ENCODE data around the gene SDK2. TPM values are rescaled to one million over a fixed set of nuclear protein-coding genes. Genes with fewer than 3 reads are reported as not detected.

SDK2 gene
- total RNA-seq, 1 experiment from 2014 or later = not detected

GRCh38 chr17:73624496-73624988, 19.7 kb downstream of the SDK2 start:
- Histone ChIP-seq H2AFZ (ENCODE audit: low read length) (no peak overlapping the region), H3K9me3 (ENCODE audit: low read length) (no peaks in the 10 kb centered on the region), H3K27ac (ENCODE audit: low read length) (no peak overlapping the region), H3K4me2 (ENCODE audit: low read depth, low read length, poor library complexity, severe bottlenecking) (no peak overlapping the region), H3K4me1 (ENCODE audit: low read length) (no peaks in the 10 kb centered on the region), H3K27me3 (ENCODE audit: low read length) (no peaks in the 10 kb centered on the region), H3K4me3 (ENCODE audit: low read length) (no peak overlapping the region), H3K79me2 (ENCODE audit: low read length) (no peaks in the 10 kb centered on the region), H3K9me2 (replicated peaks; ENCODE audit: insufficient read depth, low read length) (no peaks in the 10 kb centered on the region), H4K20me1 (ENCODE audit: insufficient read depth, low read depth, low read length) (no peaks in the 10 kb centered on the region), H3K36me3 (ENCODE audit: insufficient read depth, low read length) (no peaks in the 10 kb centered on the region), H3K9ac (ENCODE audit: low read length) (no peak overlapping the region)
- no peak for DNase-seq

DNA sequence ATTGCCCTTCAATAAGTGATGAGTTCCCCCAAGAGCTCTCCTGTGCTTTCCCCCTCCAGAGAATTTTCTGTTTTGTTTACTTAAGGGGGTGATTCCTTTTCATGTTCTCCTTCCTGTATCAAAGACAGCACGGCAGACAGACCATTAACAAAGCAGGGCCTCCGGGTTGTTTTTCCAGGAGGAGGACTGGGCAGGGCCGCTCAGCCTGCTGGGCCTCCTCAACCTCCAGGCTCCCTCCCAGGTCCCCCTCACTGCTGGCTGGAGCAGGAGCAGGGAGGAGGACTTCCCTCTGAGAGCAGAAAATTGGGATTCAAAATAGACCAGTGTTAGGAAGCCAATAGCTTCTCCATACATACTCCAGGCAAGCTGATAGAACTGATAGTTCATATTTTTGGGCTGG, 20.4 kb downstream of the SDK2 start:
- DNase-seq = no peak
- H3K4me3 ChIP-seq (ENCODE audit: low read length) = no peak overlapping the region
- H3K27me3 ChIP-seq (ENCODE audit: low read length) = no peaks in the 10 kb centered on the region
- H3K27ac ChIP-seq (ENCODE audit: low read length) = no peak overlapping the region
- no peaks in the 10 kb centered on the region for H3K36me3 ChIP-seq (ENCODE audit: insufficient read depth, low read length)
- H4K20me1 ChIP-seq (ENCODE audit: insufficient read depth, low read depth, low read length) = no peaks in the 10 kb centered on the region
- H3K9me3 ChIP-seq (ENCODE audit: low read length) = no peaks in the 10 kb centered on the region
- no peaks in the 10 kb centered on the region for H3K79me2 ChIP-seq (ENCODE audit: low read length)
- H3K9me2 ChIP-seq (replicated peaks; ENCODE audit: insufficient read depth, low read length) = no peaks in the 10 kb centered on the region
- no peaks in the 10 kb centered on the region for H3K4me1 ChIP-seq (ENCODE audit: low read length)
- H2AFZ ChIP-seq (ENCODE audit: low read length) = no peak overlapping the region
- no peak overlapping the region for H3K4me2 ChIP-seq (ENCODE audit: low read depth, low read length, poor library complexity, severe bottlenecking)
- no peak overlapping the region for H3K9ac ChIP-seq (ENCODE audit: low read length)

DNA sequence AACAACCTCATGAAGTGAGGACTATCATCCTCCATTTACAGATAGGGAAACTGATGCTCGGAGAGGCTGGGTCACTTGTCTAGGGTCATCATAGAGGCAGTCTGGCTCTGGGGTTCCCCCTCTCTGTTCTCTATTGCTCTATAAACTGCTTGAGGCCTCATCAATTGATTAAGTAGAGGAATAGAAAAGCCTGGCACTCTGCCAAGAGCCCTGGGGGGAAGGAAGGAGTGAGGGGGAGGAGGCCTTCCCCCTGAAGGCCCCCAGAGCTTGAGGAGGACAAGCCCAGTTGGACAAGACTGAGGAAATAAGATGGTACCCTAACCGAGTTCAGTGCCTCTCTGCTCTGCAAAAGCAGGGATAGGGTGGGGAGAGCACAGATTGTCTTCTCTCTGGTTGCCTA, 21.0 kb downstream of the SDK2 start:
- Histone ChIP-seq H3K9me3 (ENCODE audit: low read length) (no peaks in the 10 kb centered on the region), H3K79me2 (ENCODE audit: low read length) (no peaks in the 10 kb centered on the region), H3K4me3 (ENCODE audit: low read length) (no peak overlapping the region), H3K9me2 (replicated peaks; ENCODE audit: insufficient read depth, low read length) (no peaks in the 10 kb centered on the region), H3K27me3 (ENCODE audit: low read length) (no peaks in the 10 kb centered on the region), H2AFZ (ENCODE audit: low read length) (no peak overlapping the region), H3K4me2 (ENCODE audit: low read depth, low read length, poor library complexity, severe bottlenecking) (no peak overlapping the region), H3K4me1 (ENCODE audit: low read length) (no peaks in the 10 kb centered on the region), H3K27ac (ENCODE audit: low read length) (no peak overlapping the region), H3K9ac (ENCODE audit: low read length) (no peak overlapping the region), H3K36me3 (ENCODE audit: insufficient read depth, low read length) (no peaks in the 10 kb centered on the region), H4K20me1 (ENCODE audit: insufficient read depth, low read depth, low read length) (no peaks in the 10 kb centered on the region)
- no peak for DNase-seq

DNA sequence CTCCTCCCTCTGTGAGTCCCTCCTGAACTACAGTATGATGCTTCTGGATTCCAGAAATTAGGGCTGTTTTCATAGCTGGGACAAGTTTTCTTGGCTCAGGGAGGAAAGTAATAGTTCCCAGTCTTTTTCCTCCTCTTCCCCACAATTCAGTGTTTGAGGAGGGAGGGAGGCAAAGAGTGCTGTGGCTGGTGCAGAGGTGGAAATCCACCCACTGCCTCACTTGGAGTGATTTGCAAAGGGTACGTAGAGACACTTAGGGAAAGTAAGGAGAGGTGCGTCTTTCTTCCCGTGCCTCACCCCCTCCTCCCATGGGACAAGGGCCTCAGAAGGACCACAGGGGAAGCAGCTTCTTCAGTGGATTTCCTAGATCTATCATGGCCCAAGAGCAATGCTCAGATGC, 21.9 kb downstream of the SDK2 start:
- Histone ChIP-seq H3K4me3 (ENCODE audit: low read length) (no peak overlapping the region), H3K4me2 (ENCODE audit: low read depth, low read length, poor library complexity, severe bottlenecking) (no peak overlapping the region), H3K36me3 (ENCODE audit: insufficient read depth, low read length) (no peaks in the 10 kb centered on the region), H4K20me1 (ENCODE audit: insufficient read depth, low read depth, low read length) (no peaks in the 10 kb centered on the region), H3K27me3 (ENCODE audit: low read length) (no peaks in the 10 kb centered on the region), H3K27ac (ENCODE audit: low read length) (no peak overlapping the region), H3K9me2 (replicated peaks; ENCODE audit: insufficient read depth, low read length) (no peaks in the 10 kb centered on the region), H3K79me2 (ENCODE audit: low read length) (no peaks in the 10 kb centered on the region), H3K9ac (ENCODE audit: low read length) (no peak overlapping the region), H3K4me1 (ENCODE audit: low read length) (no peaks in the 10 kb centered on the region), H3K9me3 (ENCODE audit: low read length) (no peaks in the 10 kb centered on the region), H2AFZ (ENCODE audit: low read length) (no peak overlapping the region)
- DNase-seq = no peak

GRCh38 chr17:73621685-73622084, 22.6 kb downstream of the SDK2 start:
- Histone ChIP-seq H3K36me3 (ENCODE audit: insufficient read depth, low read length) (no peaks in the 10 kb centered on the region), H3K79me2 (ENCODE audit: low read length) (no peaks in the 10 kb centered on the region), H4K20me1 (ENCODE audit: insufficient read depth, low read depth, low read length) (no peaks in the 10 kb centered on the region), H3K27me3 (ENCODE audit: low read length) (no peaks in the 10 kb centered on the region), H3K4me1 (ENCODE audit: low read length) (no peaks in the 10 kb centered on the region), H3K4me2 (ENCODE audit: low read depth, low read length, poor library complexity, severe bottlenecking) (no peak overlapping the region), H2AFZ (ENCODE audit: low read length) (no peak overlapping the region), H3K9me3 (ENCODE audit: low read length) (no peaks in the 10 kb centered on the region), H3K9ac (ENCODE audit: low read length) (no peak overlapping the region), H3K9me2 (replicated peaks; ENCODE audit: insufficient read depth, low read length) (no peaks in the 10 kb centered on the region), H3K27ac (ENCODE audit: low read length) (no peak overlapping the region), H3K4me3 (ENCODE audit: low read length) (no peak overlapping the region)
- no peak for DNase-seq

GRCh38 chr17:73620414-73620813, 23.8 kb downstream of the SDK2 start:
- H3K4me2 ChIP-seq (ENCODE audit: low read depth, low read length, poor library complexity, severe bottlenecking) = no peak overlapping the region
- no peaks in the 10 kb centered on the region for H4K20me1 ChIP-seq (ENCODE audit: insufficient read depth, low read depth, low read length)
- no peaks in the 10 kb centered on the region for H3K4me1 ChIP-seq (ENCODE audit: low read length)
- H3K79me2 ChIP-seq (ENCODE audit: low read length) = no peaks in the 10 kb centered on the region
- DNase-seq = no peak
- no peaks in the 10 kb centered on the region for H3K36me3 ChIP-seq (ENCODE audit: insufficient read depth, low read length)
- no peak overlapping the region for H3K4me3 ChIP-seq (ENCODE audit: low read length)
- no peaks in the 10 kb centered on the region for H3K9me3 ChIP-seq (ENCODE audit: low read length)
- H2AFZ ChIP-seq (ENCODE audit: low read length) = no peak overlapping the region
- H3K27ac ChIP-seq (ENCODE audit: low read length) = no peak overlapping the region
- H3K9me2 ChIP-seq (replicated peaks; ENCODE audit: insufficient read depth, low read length) = no peaks in the 10 kb centered on the region
- no peaks in the 10 kb centered on the region for H3K27me3 ChIP-seq (ENCODE audit: low read length)
- H3K9ac ChIP-seq (ENCODE audit: low read length) = no peak overlapping the region

DNA sequence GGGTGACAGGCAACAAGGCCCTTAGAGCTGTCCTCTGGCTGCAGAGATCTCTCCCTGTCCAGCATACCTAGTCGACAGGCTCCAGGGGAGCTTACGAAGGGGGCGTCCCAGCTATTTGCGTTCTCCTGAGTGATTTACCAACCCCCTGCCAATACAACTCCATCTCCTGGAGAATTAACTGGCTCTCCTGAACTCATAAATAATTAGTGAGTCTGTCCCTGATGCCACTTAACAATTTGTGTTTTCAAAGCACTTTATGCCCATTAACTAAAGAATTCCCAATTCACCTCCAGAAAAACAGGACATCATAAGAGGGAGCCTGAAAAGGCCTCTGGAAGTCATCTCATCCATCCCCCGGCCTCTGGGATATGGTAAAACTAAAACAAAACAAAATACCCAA, 26.7 kb downstream of the SDK2 start:
- Histone ChIP-seq H3K9ac (ENCODE audit: low read length) (no peak overlapping the region), H3K79me2 (ENCODE audit: low read length) (no peaks in the 10 kb centered on the region)

GRCh38 chr17:73616873-73617404, 27.3 kb downstream of the SDK2 start:
- Histone ChIP-seq H3K9me3 (ENCODE audit: low read length) (no peaks in the 10 kb centered on the region), H3K4me2 (ENCODE audit: low read depth, low read length, poor library complexity, severe bottlenecking) (no peak overlapping the region), H3K27ac (ENCODE audit: low read length) (no peak overlapping the region), H3K79me2 (ENCODE audit: low read length) (no peaks in the 10 kb centered on the region), H3K9ac (ENCODE audit: low read length) (no peak overlapping the region), H3K27me3 (ENCODE audit: low read length) (no peaks in the 10 kb centered on the region), H2AFZ (ENCODE audit: low read length) (no peak overlapping the region), H3K36me3 (ENCODE audit: insufficient read depth, low read length) (no peaks in the 10 kb centered on the region), H3K4me1 (ENCODE audit: low read length) (no peaks in the 10 kb centered on the region), H3K9me2 (replicated peaks; ENCODE audit: insufficient read depth, low read length) (no peaks in the 10 kb centered on the region), H4K20me1 (ENCODE audit: insufficient read depth, low read depth, low read length) (no peaks in the 10 kb centered on the region), H3K4me3 (ENCODE audit: low read length) (no peak overlapping the region)
- no peak for DNase-seq

More for the DNA sequence above, 26.7 kb downstream of the SDK2 start:
- Histone ChIP-seq H3K27ac (ENCODE audit: low read length) (no peak overlapping the region), H3K4me1 (ENCODE audit: low read length) (no peaks in the 10 kb centered on the region), H3K9me2 (replicated peaks; ENCODE audit: insufficient read depth, low read length) (no peaks in the 10 kb centered on the region), H3K27me3 (ENCODE audit: low read length) (no peaks in the 10 kb centered on the region), H4K20me1 (ENCODE audit: insufficient read depth, low read depth, low read length) (no peaks in the 10 kb centered on the region), H3K4me3 (ENCODE audit: low read length) (no peak overlapping the region), H3K9me3 (ENCODE audit: low read length) (no peaks in the 10 kb centered on the region), H3K4me2 (ENCODE audit: low read depth, low read length, poor library complexity, severe bottlenecking) (no peak overlapping the region), H3K36me3 (ENCODE audit: insufficient read depth, low read length) (no peaks in the 10 kb centered on the region), H2AFZ (ENCODE audit: low read length) (no peak overlapping the region)
- DNase-seq = no peak

All from Karpas-422 (cell line).